HepG2 (cell line): ENCODE measurements around the gene MST1. TPM values are rescaled to one million over a fixed set of nuclear protein-coding genes. Genes with fewer than 3 reads are reported as not detected.

Source experiments
- AKAP8 ChIP-seq: sonication (generic); formaldehyde crosslinking; IDR thresholded peaks from 2 replicates; pipeline ENCODE4 v1.5.1; 2020; ENCODE audit warnings: mild to moderate bottlenecking, missing genetic modification reagents
- ARNT2 ChIP-seq: sonication (generic); formaldehyde crosslinking; IDR thresholded peaks from 2 replicates; pipeline ENCODE4 v1.8.0; 2022; ENCODE audit warnings: mild to moderate bottlenecking, low read depth, missing genetic modification reagents, moderate library complexity
- BHLHE40 ChIP-seq: IDR thresholded peaks from 2 replicates; pipeline ENCODE4 v1.6.1; 2011; ENCODE audit warnings: low read length, improper control_type of control experiment
- CEBPB ChIP-seq: IDR thresholded peaks from 2 replicates; pipeline ENCODE4 v1.6.1; 2011; ENCODE audit warnings: low read depth, low read length, improper control_type of control experiment, borderline replicate concordance
- EED ChIP-seq: sonication (generic); formaldehyde crosslinking; IDR thresholded peaks from 2 replicates; pipeline ENCODE4 v1.5.0; 2020; ENCODE audit warnings: mild to moderate bottlenecking, missing genetic modification reagents
- ETV6 ChIP-seq: sonication (generic); formaldehyde crosslinking; conservative IDR thresholded peaks from 2 replicates; pipeline ENCODE4 v1.4.0; 2020; ENCODE audit warnings: missing genetic modification reagents
- ISL2 ChIP-seq: sonication (generic); formaldehyde crosslinking; IDR thresholded peaks from 2 replicates; pipeline ENCODE4 v1.5.0; 2020; ENCODE audit warnings: missing genetic modification reagents
- JUN ChIP-seq: sonication (generic); formaldehyde crosslinking; IDR thresholded peaks from 2 replicates; pipeline ENCODE4 v1.4.0; 2020; ENCODE audit warnings: mild to moderate bottlenecking, missing genetic modification reagents
- KDM5B ChIP-seq: sonication (generic); formaldehyde crosslinking; IDR thresholded peaks from 2 replicates; pipeline ENCODE4 v1.4.0; 2020; ENCODE audit warnings: missing genetic modification reagents, mild to moderate bottlenecking, borderline replicate concordance
- PRPF4 ChIP-seq: fragments of 200-400 bp; formaldehyde crosslinking; IDR thresholded peaks from 2 replicates; pipeline ENCODE4 v1.6.1; 2016; ENCODE audit warnings: low read length, low read depth; ENCODE audit not compliant: poor library complexity, severe bottlenecking
- RELA ChIP-seq: sonication (generic); formaldehyde crosslinking; IDR thresholded peaks from 2 replicates; pipeline ENCODE4 v1.4.0; 2020; ENCODE audit warnings: missing genetic modification reagents
- SAP130 ChIP-seq: IDR thresholded peaks from 2 replicates; pipeline ENCODE4 v1.6.1; 2016; ENCODE audit warnings: low read depth
- SKI ChIP-seq: fragments of 450-650 bp; IDR thresholded peaks from one replicate; pipeline ENCODE4 v1.6.1; 2018; ENCODE audit warnings: mild to moderate bottlenecking; ENCODE audit not compliant: partially characterized antibody
- ZBTB7A ChIP-seq: sonication (generic); formaldehyde crosslinking; IDR thresholded peaks from 2 replicates; pipeline ENCODE4 v1.8.0; 2022; ENCODE audit warnings: mild to moderate bottlenecking, missing genetic modification reagents
- ZC3H13 ChIP-seq: sonication (generic); formaldehyde crosslinking; IDR thresholded peaks from 2 replicates; pipeline ENCODE4 v1.8.1; 2023; ENCODE audit warnings: mild to moderate bottlenecking, missing genetic modification reagents, moderate library complexity
- ZNF12 ChIP-seq: sonication (generic); formaldehyde crosslinking; IDR thresholded peaks from 2 replicates; pipeline ENCODE4 v1.5.0; 2020; ENCODE audit warnings: missing genetic modification reagents
- ZNF207 ChIP-seq: fragments of 450-650 bp; IDR thresholded peaks from 2 replicates; pipeline ENCODE4 v1.6.1; 2016; ENCODE audit warnings: antibody characterized with exemption, borderline replicate concordance
- ZNF331 ChIP-seq: sonication (generic); formaldehyde crosslinking; IDR thresholded peaks from 2 replicates; pipeline ENCODE4 v1.4.0; 2020; ENCODE audit warnings: missing genetic modification reagents
- ZNF546 ChIP-seq: sonication (generic); formaldehyde crosslinking; conservative IDR thresholded peaks from 2 replicates; pipeline ENCODE4 v1.8.1; 2023; ENCODE audit warnings: mild to moderate bottlenecking, missing genetic modification reagents
- ZNF550 ChIP-seq: sonication (generic); formaldehyde crosslinking; IDR thresholded peaks from 2 replicates; pipeline ENCODE4 v1.4.0; 2020; ENCODE audit warnings: mild to moderate bottlenecking, missing genetic modification reagents, borderline replicate concordance
- ZNF562 ChIP-seq: sonication (generic); formaldehyde crosslinking; IDR thresholded peaks from 2 replicates; pipeline ENCODE4 v1.8.0; 2022; ENCODE audit warnings: missing genetic modification reagents, borderline replicate concordance
- ZNF768 ChIP-seq: sonication (generic); formaldehyde crosslinking; IDR thresholded peaks from 2 replicates; pipeline ENCODE4 v1.4.0; 2020; ENCODE audit warnings: missing genetic modification reagents
- polyA plus RNA-seq, 8 experiments: library from polyadenylated mRNA; depleted of rRNA in 3 of 8; stranded (reverse) in 7 of 8; unstranded in 1 of 8; fragments of >200 nt; fragmentation: Illumina TruSeq in 4 of 8; extraction: Trizol in 4 of 8; gene quantifications; 2 replicates each; pipeline versions ENCODE4 v1.2.1 to v1.2.3, GENCODE V29; 2011 to 2016; ENCODE audit warnings: low read depth in 4 of 8, missing spikeins in 1 of 8, mixed read lengths in 1 of 8; ENCODE audit not compliant: insufficient read depth in 1 of 8
- total RNA-seq, 5 experiments: library from RNA; depleted of rRNA; stranded (reverse); fragments of >200 nt; fragmentation: Illumina TruSeq; extraction: Trizol; gene quantifications; 2 replicates each; pipeline ENCODE4 v1.2.3, GENCODE V29; 2016; ENCODE audit warnings: low read depth in 1 of 5
- TF ChIP-seq, protein P1 (sequence below): sonication (generic); formaldehyde crosslinking; IDR thresholded peaks from 2 replicates; pipeline ENCODE4 v1.4.0; 2020; ENCODE audit warnings: missing genetic modification reagents
- TF ChIP-seq, protein P2 (sequence below): sonication (generic); formaldehyde crosslinking; IDR thresholded peaks from 2 replicates; pipeline ENCODE4 v1.4.0; 2020; ENCODE audit warnings: low read depth, mild to moderate bottlenecking, missing genetic modification reagents

MST1 gene
- total and polyA plus RNA-seq, 2 of the 13 experiments (the other 11 are each of a cell fraction or from before 2014, with no cell fraction given), result 189 to 452 TPM

- TF ChIP-seq RELA (CRISPR knock-in tag), result 0 out of 2 replicates have a peak, but pooled peaks have one; percentile 59
- TF ChIP-seq ZNF562, result no peak
- peak; percentile 22; the same call in 1 of the 2 replicates for TF ChIP-seq AKAP8 (CRISPR knock-in tag)
- peak; percentile 59; the same call in 1 of the 2 replicates for TF ChIP-seq SAP130 (CRISPR knock-in tag)
- TF ChIP-seq ZNF768, result peak; percentile 80
- no peak for TF ChIP-seq JUN (CRISPR knock-in tag)
- 0 out of 2 replicates have a peak, but pooled peaks have one; percentile 38 for TF ChIP-seq ZC3H13 (CRISPR knock-in tag)
- TF ChIP-seq ISL2, result peak; percentile 42; the same call in 1 of the 2 replicates
- no peak for TF ChIP-seq EED (CRISPR knock-in tag)
- TF ChIP-seq KDM5B (CRISPR knock-in tag), result peak; percentile 78; the same call in 1 of the 2 replicates
- TF ChIP-seq ZNF207, result no peak
- no peak; the same call in 1 of the 2 replicates for TF ChIP-seq ETV6 (CRISPR knock-in tag)
- no peak; the same call in 1 of the 2 replicates for TF ChIP-seq ARNT2 (CRISPR knock-in tag)
- TF ChIP-seq, protein P1, sequence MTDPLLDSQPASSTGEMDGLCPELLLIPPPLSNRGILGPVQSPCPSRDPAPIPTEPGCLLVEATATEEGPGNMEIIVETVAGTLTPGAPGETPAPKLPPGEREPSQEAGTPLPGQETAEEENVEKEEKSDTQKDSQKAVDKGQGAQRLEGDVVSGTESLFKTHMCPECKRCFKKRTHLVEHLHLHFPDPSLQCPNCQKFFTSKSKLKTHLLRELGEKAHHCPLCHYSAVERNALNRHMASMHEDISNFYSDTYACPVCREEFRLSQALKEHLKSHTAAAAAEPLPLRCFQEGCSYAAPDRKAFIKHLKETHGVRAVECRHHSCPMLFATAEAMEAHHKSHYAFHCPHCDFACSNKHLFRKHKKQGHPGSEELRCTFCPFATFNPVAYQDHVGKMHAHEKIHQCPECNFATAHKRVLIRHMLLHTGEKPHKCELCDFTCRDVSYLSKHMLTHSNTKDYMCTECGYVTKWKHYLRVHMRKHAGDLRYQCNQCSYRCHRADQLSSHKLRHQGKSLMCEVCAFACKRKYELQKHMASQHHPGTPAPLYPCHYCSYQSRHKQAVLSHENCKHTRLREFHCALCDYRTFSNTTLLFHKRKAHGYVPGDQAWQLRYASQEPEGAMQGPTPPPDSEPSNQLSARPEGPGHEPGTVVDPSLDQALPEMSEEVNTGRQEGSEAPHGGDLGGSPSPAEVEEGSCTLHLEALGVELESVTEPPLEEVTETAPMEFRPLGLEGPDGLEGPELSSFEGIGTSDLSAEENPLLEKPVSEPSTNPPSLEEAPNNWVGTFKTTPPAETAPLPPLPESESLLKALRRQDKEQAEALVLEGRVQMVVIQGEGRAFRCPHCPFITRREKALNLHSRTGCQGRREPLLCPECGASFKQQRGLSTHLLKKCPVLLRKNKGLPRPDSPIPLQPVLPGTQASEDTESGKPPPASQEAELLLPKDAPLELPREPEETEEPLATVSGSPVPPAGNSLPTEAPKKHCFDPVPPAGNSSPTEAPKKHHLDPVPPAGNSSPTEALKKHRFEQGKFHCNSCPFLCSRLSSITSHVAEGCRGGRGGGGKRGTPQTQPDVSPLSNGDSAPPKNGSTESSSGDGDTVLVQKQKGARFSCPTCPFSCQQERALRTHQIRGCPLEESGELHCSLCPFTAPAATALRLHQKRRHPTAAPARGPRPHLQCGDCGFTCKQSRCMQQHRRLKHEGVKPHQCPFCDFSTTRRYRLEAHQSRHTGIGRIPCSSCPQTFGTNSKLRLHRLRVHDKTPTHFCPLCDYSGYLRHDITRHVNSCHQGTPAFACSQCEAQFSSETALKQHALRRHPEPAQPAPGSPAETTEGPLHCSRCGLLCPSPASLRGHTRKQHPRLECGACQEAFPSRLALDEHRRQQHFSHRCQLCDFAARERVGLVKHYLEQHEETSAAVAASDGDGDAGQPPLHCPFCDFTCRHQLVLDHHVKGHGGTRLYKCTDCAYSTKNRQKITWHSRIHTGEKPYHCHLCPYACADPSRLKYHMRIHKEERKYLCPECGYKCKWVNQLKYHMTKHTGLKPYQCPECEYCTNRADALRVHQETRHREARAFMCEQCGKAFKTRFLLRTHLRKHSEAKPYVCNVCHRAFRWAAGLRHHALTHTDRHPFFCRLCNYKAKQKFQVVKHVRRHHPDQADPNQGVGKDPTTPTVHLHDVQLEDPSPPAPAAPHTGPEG, result no peak
- no peak for TF ChIP-seq SKI
- peak; percentile 37; the same call in 1 of the 2 replicates for TF ChIP-seq ZBTB7A (CRISPR knock-in tag)
- no peak for TF ChIP-seq ZNF550 (CRISPR knock-in tag)
- TF ChIP-seq ZNF546, result no peak
- no peak for TF ChIP-seq BHLHE40
- TF ChIP-seq PRPF4, result no peak
- TF ChIP-seq ZNF331 (CRISPR knock-in tag), result no peak; the same call in 1 of the 2 replicates
- TF ChIP-seq, protein P2, sequence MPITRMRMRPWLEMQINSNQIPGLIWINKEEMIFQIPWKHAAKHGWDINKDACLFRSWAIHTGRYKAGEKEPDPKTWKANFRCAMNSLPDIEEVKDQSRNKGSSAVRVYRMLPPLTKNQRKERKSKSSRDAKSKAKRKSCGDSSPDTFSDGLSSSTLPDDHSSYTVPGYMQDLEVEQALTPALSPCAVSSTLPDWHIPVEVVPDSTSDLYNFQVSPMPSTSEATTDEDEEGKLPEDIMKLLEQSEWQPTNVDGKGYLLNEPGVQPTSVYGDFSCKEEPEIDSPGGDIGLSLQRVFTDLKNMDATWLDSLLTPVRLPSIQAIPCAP (CRISPR knock-in tag), result no peak
- TF ChIP-seq CEBPB, result no peak
- TF ChIP-seq ZNF12, result no peak
These were observed 17.7 kb downstream of the MST1 start (continued) for GRCh38 chr3:49671291-49672288.
